Measurements from ENCODE around the gene HEBP2.

Gene HEBP2

DNA sequence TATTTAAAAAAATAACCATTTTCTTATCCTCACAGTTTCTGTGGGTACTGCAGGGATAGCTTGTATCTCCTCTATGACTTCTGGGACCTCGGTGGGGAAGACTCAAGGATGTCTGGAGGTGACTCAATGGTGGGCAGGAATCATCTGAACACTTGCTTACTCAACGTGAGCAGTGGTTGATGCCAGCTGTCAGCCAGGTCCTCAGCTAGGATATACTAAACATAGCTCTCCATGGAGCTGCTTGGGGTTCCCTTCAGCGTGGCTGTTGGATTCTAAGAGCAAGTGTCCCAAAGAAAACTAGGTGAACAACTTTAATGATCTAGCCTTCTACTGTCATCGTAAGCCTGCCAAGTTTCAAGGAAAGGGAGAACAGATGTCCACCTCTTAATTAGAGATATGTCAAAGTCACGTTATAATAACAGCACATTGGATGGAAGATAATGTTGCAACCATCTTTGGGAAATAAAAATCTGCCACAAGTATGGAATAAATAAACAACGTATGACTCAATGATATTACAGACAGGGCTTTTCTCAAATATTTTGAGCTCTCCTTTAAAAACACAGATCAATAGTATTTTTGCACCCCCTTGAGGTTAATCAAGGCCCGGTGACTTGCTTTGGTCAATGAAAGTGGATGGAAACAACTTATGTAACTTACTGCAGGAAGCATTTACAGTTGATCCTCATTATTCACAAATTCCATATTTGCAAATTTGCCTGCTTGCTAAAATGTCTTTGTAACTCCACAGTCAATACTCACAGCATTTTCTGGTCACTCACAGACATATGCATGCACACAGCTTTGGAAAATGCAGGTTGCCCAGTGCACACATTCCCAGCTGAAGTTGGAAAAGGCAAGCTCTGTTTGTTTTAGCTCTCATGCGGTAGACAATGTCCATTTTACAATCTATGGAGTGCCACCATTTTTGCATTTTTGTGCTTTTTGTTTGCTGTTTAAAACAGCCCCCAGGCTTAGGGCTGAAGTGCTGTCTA lies 6.6 kb upstream of the HEBP2 start:
- Histone ChIP-seq H3K27me3 (ENCODE audit: control insufficient read depth in 5 of 5, insufficient read depth in 4 of 5, low read length in 5 of 5) (no peaks in the 10 kb centered on the region), H3K27ac (ENCODE audit: low read depth, low read length) (no peak overlapping the region), H3K9ac (ENCODE audit: low read length in 5 of 5) (no peak overlapping the region), H3K36me3 (ENCODE audit: control insufficient read depth in 5 of 5, insufficient read depth in 5 of 5, low read length in 5 of 5) (no peaks in the 10 kb centered on the region), H3K4me1 (ENCODE audit: control insufficient read depth in 5 of 5, insufficient read depth in 5 of 5, low read length in 5 of 5) (no peaks in the 10 kb centered on the region), H3K9me3 (ENCODE audit: control insufficient read depth in 5 of 5, low read length in 5 of 5) (no peaks in the 10 kb centered on the region), H3K4me3 (ENCODE audit: low read depth in 1 of 5, low read length in 5 of 5) (no peak overlapping the region)

- H3K27ac ChIP-seq (ENCODE audit: low read depth, low read length): no peak overlapping the region
- peaks cover 0 to 18% (median 12%) of the 10 kb centered on the region in 5 donors for H3K4me1 ChIP-seq (ENCODE audit: control insufficient read depth in 5 of 5, insufficient read depth in 5 of 5, low read length in 5 of 5)
- no peaks in the 10 kb centered on the region for H3K36me3 ChIP-seq (ENCODE audit: control insufficient read depth in 5 of 5, insufficient read depth in 5 of 5, low read length in 5 of 5)
- H3K27me3 ChIP-seq (ENCODE audit: control insufficient read depth in 5 of 5, insufficient read depth in 4 of 5, low read length in 5 of 5): no peaks in the 10 kb centered on the region
- no peaks in the 10 kb centered on the region for H3K9me3 ChIP-seq (ENCODE audit: control insufficient read depth in 5 of 5, low read length in 5 of 5)
- H3K4me3 ChIP-seq (ENCODE audit: low read depth in 1 of 5, low read length in 5 of 5): no peak overlapping the region
- no peak overlapping the region for H3K9ac ChIP-seq (ENCODE audit: low read length in 5 of 5)
Observed at GRCh38 chr6:138400326-138400725, 3.7 kb upstream of the HEBP2 start.

- Histone ChIP-seq H3K27me3 (ENCODE audit: control insufficient read depth in 5 of 5, insufficient read depth in 4 of 5, low read length in 5 of 5) (no peaks in the 10 kb centered on the region), H3K9ac (ENCODE audit: low read length in 5 of 5) (no peak overlapping the region), H3K4me1 (ENCODE audit: control insufficient read depth in 5 of 5, insufficient read depth in 5 of 5, low read length in 5 of 5) (peaks cover 0 to 34% (median 27%) of the 10 kb centered on the region in 5 donors), H3K36me3 (ENCODE audit: control insufficient read depth in 5 of 5, insufficient read depth in 5 of 5, low read length in 5 of 5) (peaks cover 7 to 15% (median 10%) of the 10 kb centered on the region in 5 donors), H3K9me3 (ENCODE audit: control insufficient read depth in 5 of 5, low read length in 5 of 5) (no peaks in the 10 kb centered on the region), H3K27ac (ENCODE audit: low read depth, low read length) (no peak overlapping the region), H3K4me3 (ENCODE audit: low read depth in 1 of 5, low read length in 5 of 5) (no peak overlapping the region)
Observed at GRCh38 chr6:138401960-138402837, 1.8 kb upstream of the HEBP2 start.

- Histone ChIP-seq H3K4me1 (ENCODE audit: control insufficient read depth in 5 of 5, insufficient read depth in 5 of 5, low read length in 5 of 5) (peaks cover 1 to 40% (median 33%) of the 10 kb centered on the region in 5 donors), H3K27ac (ENCODE audit: low read depth, low read length) (peak overlapping the region; percentile 98), H3K27me3 (ENCODE audit: control insufficient read depth in 5 of 5, insufficient read depth in 4 of 5, low read length in 5 of 5) (no peaks in the 10 kb centered on the region), H3K4me3 (ENCODE audit: low read depth in 1 of 5, low read length in 5 of 5) (peak overlapping the region in 4 of 5 donors; percentile 75 to 91 (median 87)), H3K9ac (ENCODE audit: low read length in 5 of 5) (no peak overlapping the region), H3K9me3 (ENCODE audit: control insufficient read depth in 5 of 5, low read length in 5 of 5) (no peaks in the 10 kb centered on the region), H3K36me3 (ENCODE audit: control insufficient read depth in 5 of 5, insufficient read depth in 5 of 5, low read length in 5 of 5) (peaks cover 7 to 21% (median 16%) of the 10 kb centered on the region in 5 donors)
Observed at GRCh38 chr6:138402838-138403187, 1.2 kb upstream of the HEBP2 start.

GRCh38 chr6:138403324-138403800 lies 661 bp upstream of the HEBP2 start:
- H3K9ac ChIP-seq (ENCODE audit: low read length in 5 of 5): peak overlapping the region; percentile 89 to 97 (median 95)
- peaks cover 2 to 42% (median 37%) of the 10 kb centered on the region in 5 donors for H3K4me1 ChIP-seq (ENCODE audit: control insufficient read depth in 5 of 5, insufficient read depth in 5 of 5, low read length in 5 of 5)
- H3K9me3 ChIP-seq (ENCODE audit: control insufficient read depth in 5 of 5, low read length in 5 of 5): no peaks in the 10 kb centered on the region
- H3K27me3 ChIP-seq (ENCODE audit: control insufficient read depth in 5 of 5, insufficient read depth in 4 of 5, low read length in 5 of 5): no peaks in the 10 kb centered on the region
- peak overlapping the region; percentile 72 to 91 (median 88) for H3K4me3 ChIP-seq (ENCODE audit: low read depth in 1 of 5, low read length in 5 of 5)
- H3K36me3 ChIP-seq (ENCODE audit: control insufficient read depth in 5 of 5, insufficient read depth in 5 of 5, low read length in 5 of 5): peaks cover 7 to 26% (median 19%) of the 10 kb centered on the region in 5 donors
- peak overlapping the region; percentile 98 for H3K27ac ChIP-seq (ENCODE audit: low read depth, low read length)

GRCh38 chr6:138404666-138405337 lies 779 bp downstream of the HEBP2 start:
- Histone ChIP-seq H3K36me3 (ENCODE audit: control insufficient read depth in 5 of 5, insufficient read depth in 5 of 5, low read length in 5 of 5) (peaks cover 8 to 41% (median 32%) of the 10 kb centered on the region in 5 donors), H3K4me1 (ENCODE audit: control insufficient read depth in 5 of 5, insufficient read depth in 5 of 5, low read length in 5 of 5) (peaks cover 2 to 56% (median 51%) of the 10 kb centered on the region in 5 donors), H3K27me3 (ENCODE audit: control insufficient read depth in 5 of 5, insufficient read depth in 4 of 5, low read length in 5 of 5) (no peaks in the 10 kb centered on the region), H3K4me3 (ENCODE audit: low read depth in 1 of 5, low read length in 5 of 5) (peak overlapping the region; percentile 72 to 91 (median 88)), H3K9ac (ENCODE audit: low read length in 5 of 5) (peak overlapping the region; percentile 3 to 95 (median 88)), H3K27ac (ENCODE audit: low read depth, low read length) (peak overlapping the region; percentile 98), H3K9me3 (ENCODE audit: control insufficient read depth in 5 of 5, low read length in 5 of 5) (no peaks in the 10 kb centered on the region)

GRCh38 chr6:138405816-138406413 lies 1.9 kb downstream of the HEBP2 start:
- Histone ChIP-seq H3K9ac (ENCODE audit: low read length in 5 of 5) (peak overlapping the region in 2 of 5 donors; percentile 86 to 95), H3K27ac (ENCODE audit: low read depth, low read length) (peak overlapping the region; percentile 98), H3K4me1 (ENCODE audit: control insufficient read depth in 5 of 5, insufficient read depth in 5 of 5, low read length in 5 of 5) (peaks cover 2 to 65% (median 60%) of the 10 kb centered on the region in 5 donors), H3K4me3 (ENCODE audit: low read depth in 1 of 5, low read length in 5 of 5) (peak overlapping the region in 3 of 5 donors; percentile 30 to 91 (median 91)), H3K36me3 (ENCODE audit: control insufficient read depth in 5 of 5, insufficient read depth in 5 of 5, low read length in 5 of 5) (peaks cover 12 to 49% (median 40%) of the 10 kb centered on the region in 5 donors), H3K9me3 (ENCODE audit: control insufficient read depth in 5 of 5, low read length in 5 of 5) (no peaks in the 10 kb centered on the region), H3K27me3 (ENCODE audit: control insufficient read depth in 5 of 5, insufficient read depth in 4 of 5, low read length in 5 of 5) (no peaks in the 10 kb centered on the region)

- H3K27me3 ChIP-seq (ENCODE audit: control insufficient read depth in 5 of 5, insufficient read depth in 4 of 5, low read length in 5 of 5): no peaks in the 10 kb centered on the region
- peaks cover 2 to 65% (median 61%) of the 10 kb centered on the region in 5 donors for H3K4me1 ChIP-seq (ENCODE audit: control insufficient read depth in 5 of 5, insufficient read depth in 5 of 5, low read length in 5 of 5)
- peak overlapping the region in 1 of 5 donors; percentile 30 for H3K4me3 ChIP-seq (ENCODE audit: low read depth in 1 of 5, low read length in 5 of 5)
- H3K9ac ChIP-seq (ENCODE audit: low read length in 5 of 5): peak overlapping the region in 1 of 5 donors; percentile 95
- no peaks in the 10 kb centered on the region for H3K9me3 ChIP-seq (ENCODE audit: control insufficient read depth in 5 of 5, low read length in 5 of 5)
- peak overlapping the region; percentile 98 for H3K27ac ChIP-seq (ENCODE audit: low read depth, low read length)
- peaks cover 17 to 54% (median 45%) of the 10 kb centered on the region in 5 donors for H3K36me3 ChIP-seq (ENCODE audit: control insufficient read depth in 5 of 5, insufficient read depth in 5 of 5, low read length in 5 of 5)
Observed at GRCh38 chr6:138406443-138406842, 2.4 kb downstream of the HEBP2 start.

Measured in subcutaneous abdominal adipose tissue (tissue), 5 donors.